WERI-Rb-1 (cell line): ENCODE results near the gene C19orf38.

Experiments used
- DNase-seq: peaks from one replicate; pipeline ENCODE4 v3.0.0-alpha.2; 2020
- H3K27ac ChIP-seq: fragments of 250-450 bp; sonication (Bioruptor Pico); 2 replicates; pipeline ENCODE4 v1.5.1; 2020; ENCODE audit warnings: mild to moderate bottlenecking, moderate library complexity
- H3K27me3 ChIP-seq: fragments of 250-450 bp; sonication (Bioruptor Pico); 2 replicates; pipeline ENCODE4 v1.5.1; 2021; ENCODE audit warnings: mild to moderate bottlenecking, low read depth, moderate library complexity; ENCODE audit not compliant: insufficient read depth, severe bottlenecking
- H3K36me3 ChIP-seq: fragments of 250-450 bp; sonication (Bioruptor Pico); 2 replicates; pipeline ENCODE4 v1.5.1; 2020; ENCODE audit warnings: mild to moderate bottlenecking, moderate library complexity
- H3K4me3 ChIP-seq: 2 replicates; pipeline ENCODE4 v1.5.1; 2011; ENCODE audit warnings: low read depth, mild to moderate bottlenecking, control low read depth, low read length
- H3K9me3 ChIP-seq: fragments of 250-450 bp; sonication (Bioruptor Pico); 2 replicates; pipeline ENCODE4 v1.5.1; 2021; ENCODE audit warnings: mild to moderate bottlenecking, moderate library complexity; ENCODE audit not compliant: severe bottlenecking
- TF ChIP-seq, protein P1 (sequence below): IDR thresholded peaks from 2 replicates; pipeline ENCODE4 v1.5.1; 2011; ENCODE audit warnings: low read depth, mild to moderate bottlenecking, control low read depth, inconsistent platforms, low read length

C19orf38 gene

DNA sequence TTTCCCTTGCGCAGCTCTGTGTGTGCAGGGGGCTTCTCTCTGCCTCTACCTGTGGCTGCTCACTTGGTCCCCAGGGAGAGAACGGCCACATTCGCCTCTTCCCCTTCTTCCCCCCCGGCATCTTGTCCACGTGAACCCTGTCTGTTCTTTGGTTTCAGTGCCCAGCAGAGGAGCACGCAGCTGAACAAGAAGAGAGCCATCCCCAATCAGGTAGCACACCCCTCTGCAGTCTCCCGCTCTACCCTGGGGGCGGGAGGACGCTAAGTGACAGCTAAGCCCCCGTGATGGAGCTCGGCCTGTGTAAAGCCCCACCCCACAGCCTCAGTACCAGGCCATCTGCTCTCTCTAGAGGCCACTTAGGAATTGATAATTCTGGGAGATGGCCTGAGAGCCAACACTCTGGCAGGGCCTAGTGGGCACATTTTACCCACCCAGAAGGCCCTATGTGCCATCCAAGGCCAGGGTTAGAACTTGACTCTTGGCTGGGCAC is 42.4 kb upstream of the C19orf38 start:
- no peaks in the 10 kb centered on the region for H3K9me3 ChIP-seq
- TF ChIP-seq, protein P1, sequence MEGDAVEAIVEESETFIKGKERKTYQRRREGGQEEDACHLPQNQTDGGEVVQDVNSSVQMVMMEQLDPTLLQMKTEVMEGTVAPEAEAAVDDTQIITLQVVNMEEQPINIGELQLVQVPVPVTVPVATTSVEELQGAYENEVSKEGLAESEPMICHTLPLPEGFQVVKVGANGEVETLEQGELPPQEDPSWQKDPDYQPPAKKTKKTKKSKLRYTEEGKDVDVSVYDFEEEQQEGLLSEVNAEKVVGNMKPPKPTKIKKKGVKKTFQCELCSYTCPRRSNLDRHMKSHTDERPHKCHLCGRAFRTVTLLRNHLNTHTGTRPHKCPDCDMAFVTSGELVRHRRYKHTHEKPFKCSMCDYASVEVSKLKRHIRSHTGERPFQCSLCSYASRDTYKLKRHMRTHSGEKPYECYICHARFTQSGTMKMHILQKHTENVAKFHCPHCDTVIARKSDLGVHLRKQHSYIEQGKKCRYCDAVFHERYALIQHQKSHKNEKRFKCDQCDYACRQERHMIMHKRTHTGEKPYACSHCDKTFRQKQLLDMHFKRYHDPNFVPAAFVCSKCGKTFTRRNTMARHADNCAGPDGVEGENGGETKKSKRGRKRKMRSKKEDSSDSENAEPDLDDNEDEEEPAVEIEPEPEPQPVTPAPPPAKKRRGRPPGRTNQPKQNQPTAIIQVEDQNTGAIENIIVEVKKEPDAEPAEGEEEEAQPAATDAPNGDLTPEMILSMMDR: no peak
- H3K36me3 ChIP-seq: peaks cover 70% of the 10 kb centered on the region

DNA sequence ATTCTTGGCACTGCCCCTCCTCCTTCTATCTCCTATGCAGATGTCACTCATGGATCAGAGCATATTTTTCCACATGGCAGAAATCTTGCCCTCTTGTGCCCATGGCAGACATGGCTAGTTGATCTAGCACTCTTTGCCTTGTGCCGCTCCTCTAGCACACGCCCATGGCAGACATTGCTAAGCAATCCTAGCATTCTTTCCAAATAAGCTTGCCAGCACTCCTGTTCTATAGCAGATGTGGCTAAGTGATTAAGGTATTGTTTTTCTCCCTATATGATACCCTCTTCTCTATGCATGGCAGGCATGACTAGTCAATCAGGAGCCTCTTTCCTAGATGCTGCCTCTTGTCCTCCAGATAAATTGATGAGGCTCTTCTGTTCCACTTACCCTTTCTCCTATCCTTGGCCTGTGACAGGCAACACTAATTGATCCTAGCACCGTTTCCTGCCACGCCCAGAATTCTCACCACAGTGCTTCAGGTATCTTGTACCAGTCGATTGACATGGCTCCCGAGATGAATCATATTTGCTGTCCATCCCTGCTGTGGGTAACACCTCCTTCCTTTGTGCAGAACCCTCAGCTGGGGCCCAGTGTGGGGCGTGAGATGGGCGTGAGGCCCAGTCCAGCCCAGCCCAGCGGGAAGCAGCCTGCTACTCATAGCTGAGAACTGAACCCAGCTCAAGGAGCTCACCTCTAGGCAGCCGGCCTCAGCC is 39.1 kb upstream of the C19orf38 start:
- no peak overlapping the region for H3K4me3 ChIP-seq
- DNase-seq: no peak
- no peaks in the 10 kb centered on the region for H3K27me3 ChIP-seq
- TF ChIP-seq, protein P1: no peak
- no peaks in the 10 kb centered on the region for H3K9me3 ChIP-seq
- peaks cover 56% of the 10 kb centered on the region for H3K36me3 ChIP-seq
- H3K27ac ChIP-seq: no peak overlapping the region; the same call in 1 of the 2 replicates

More for the DNA sequence above, 42.4 kb upstream of the C19orf38 start:
- Histone ChIP-seq H3K4me3 (no peak overlapping the region), H3K27me3 (no peaks in the 10 kb centered on the region), H3K27ac (peak overlapping the region; percentile 49)
- DNase-seq: peak; percentile 82

DNA sequence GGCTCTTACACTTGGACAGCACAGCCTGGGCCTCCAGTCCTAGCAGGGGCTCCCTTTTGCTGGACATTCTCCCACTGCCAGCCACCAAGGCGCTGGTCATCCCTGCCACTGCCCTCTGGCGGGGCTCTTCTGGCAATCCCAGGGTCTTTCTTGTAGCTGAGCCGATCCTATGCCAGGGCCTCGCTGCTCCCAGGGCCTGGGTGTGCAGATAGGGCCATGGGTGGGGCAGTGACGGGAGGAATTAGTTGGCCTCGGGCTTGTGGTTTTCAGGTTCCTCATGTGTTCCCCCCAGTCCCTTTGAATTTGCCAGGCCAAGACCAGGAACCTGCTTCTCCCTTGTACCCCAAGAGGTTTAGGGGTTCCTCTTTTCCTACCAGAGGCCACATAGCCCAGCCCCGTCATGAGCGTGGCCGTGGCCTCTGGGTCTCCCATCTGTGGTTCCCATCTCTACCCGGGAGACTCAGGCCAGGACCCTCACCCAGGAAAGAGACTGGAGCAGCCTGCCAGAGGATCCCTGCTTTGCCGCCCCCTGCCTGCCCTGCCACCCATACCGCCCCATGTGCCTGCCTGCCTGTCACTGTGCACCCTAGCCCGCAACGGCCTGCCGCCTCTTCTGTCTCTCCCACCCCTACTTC is 38.4 kb upstream of the C19orf38 start:
- TF ChIP-seq, protein P1: no peak
- Histone ChIP-seq H3K27ac (no peak overlapping the region; the same call in 1 of the 2 replicates), H3K9me3 (no peaks in the 10 kb centered on the region), H3K27me3 (no peaks in the 10 kb centered on the region), H3K4me3 (no peak overlapping the region), H3K36me3 (peaks cover 51% of the 10 kb centered on the region)
- no peak for DNase-seq

- TF ChIP-seq, protein P1: no peak
- H3K27ac ChIP-seq: no peak overlapping the region
- H3K27me3 ChIP-seq: no peaks in the 10 kb centered on the region
- peaks cover 45% of the 10 kb centered on the region for H3K36me3 ChIP-seq
- no peak overlapping the region for H3K4me3 ChIP-seq
- DNase-seq: no peak
- no peaks in the 10 kb centered on the region for H3K9me3 ChIP-seq
Observed at GRCh38 chr19:10811391-10812111, 36.7 kb upstream of the C19orf38 start.

DNA sequence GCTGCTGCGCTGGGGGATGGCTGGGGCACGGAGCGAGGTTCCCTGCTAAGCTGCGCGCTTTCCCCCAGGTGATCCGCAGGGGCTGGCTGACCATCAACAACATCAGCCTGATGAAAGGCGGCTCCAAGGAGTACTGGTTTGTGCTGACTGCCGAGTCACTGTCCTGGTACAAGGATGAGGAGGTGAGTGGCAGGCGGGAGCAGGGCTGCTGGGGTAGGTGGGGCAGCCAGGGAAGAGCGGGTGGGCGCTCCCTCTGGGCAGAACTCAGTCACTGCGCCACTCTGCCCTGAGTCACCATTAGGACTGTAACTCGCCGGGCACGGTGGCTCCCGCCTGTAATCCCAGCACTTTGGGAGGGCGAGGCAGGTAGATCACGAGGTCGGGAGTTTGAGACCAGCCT is 36.0 kb upstream of the C19orf38 start:
- no peak overlapping the region for H3K4me3 ChIP-seq
- H3K27ac ChIP-seq: no peak overlapping the region
- DNase-seq: no peak
- no peaks in the 10 kb centered on the region for H3K27me3 ChIP-seq
- peaks cover 39% of the 10 kb centered on the region for H3K36me3 ChIP-seq
- H3K9me3 ChIP-seq: no peaks in the 10 kb centered on the region
- TF ChIP-seq, protein P1: no peak
